Omental fat pad (tissue), 4 donors: Measurements from ENCODE around the gene RGS2. TPM values are rescaled to one million over a fixed set of nuclear protein-coding genes. Genes with fewer than 3 reads are reported as not detected.

ENCODE experiments used
- ATAC-seq: fragments of 150-250 bp; one replicate; pipeline ENCODE4 v1.9.1; 2016; ENCODE audit warnings: mild to moderate bottlenecking, moderate library complexity; ENCODE audit not compliant: low FRiP score
- DNase-seq: peaks from one replicate; pipeline ENCODE4 v3.0.0-alpha.2; 2019; ENCODE audit warnings: low spot score
- total RNA-seq, 4 donors: library from RNA; depleted of rRNA; stranded (reverse); fragments of >200 nt; gene quantifications; one replicate each; pipeline ENCODE4 v1.1.0, GENCODE V29; 2016
- TF ChIP-seq, protein P1 (sequence below), 3 donors: fragments of 450-650 bp; IDR thresholded peaks; one replicate each; pipeline ENCODE4 v1.5.1; 2016 to 2017; ENCODE audit warnings: antibody characterized with exemption in 3 of 3, mild to moderate bottlenecking in 3 of 3, moderate library complexity in 2 of 3

Gene RGS2
- total RNA-seq, 4 donors from 2014 or later = 92.2 to 375 (median 140) TPM

DNA sequence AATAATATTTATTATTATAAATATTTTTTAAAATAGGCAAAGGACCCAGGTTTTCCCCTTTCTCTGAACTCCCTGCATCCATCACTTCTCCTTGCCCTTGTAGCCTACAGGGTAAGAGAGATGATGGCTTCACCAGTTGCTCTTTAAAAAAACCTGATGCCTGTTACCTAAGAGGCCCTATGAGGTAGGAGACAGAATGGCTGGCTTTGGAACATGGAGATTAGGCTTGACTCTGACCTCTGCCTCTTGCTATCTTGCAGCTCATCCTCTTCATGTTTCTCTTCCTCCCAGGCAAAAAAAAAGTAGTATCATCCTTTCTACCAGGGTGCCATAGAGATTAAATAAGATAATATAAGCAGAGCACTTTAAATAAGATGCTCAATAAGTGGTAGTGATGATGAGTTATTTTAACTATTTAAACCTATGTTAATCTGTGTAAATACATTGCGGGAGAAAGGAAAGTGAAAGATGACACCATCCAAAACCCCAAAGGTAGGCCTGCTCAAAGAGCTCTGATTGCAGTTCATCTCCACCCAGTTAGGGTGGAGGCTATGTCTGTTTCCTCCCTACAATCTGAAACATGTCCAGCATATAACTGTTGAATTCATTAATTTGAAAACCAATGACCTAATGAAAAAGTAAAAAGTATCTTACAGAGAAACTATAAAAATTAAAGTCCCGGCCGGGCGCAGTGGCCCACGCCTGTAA lies 51.8 kb downstream of the RGS2 start:
- no peak for DNase-seq
- no peak for ATAC-seq
- TF ChIP-seq, protein P1, sequence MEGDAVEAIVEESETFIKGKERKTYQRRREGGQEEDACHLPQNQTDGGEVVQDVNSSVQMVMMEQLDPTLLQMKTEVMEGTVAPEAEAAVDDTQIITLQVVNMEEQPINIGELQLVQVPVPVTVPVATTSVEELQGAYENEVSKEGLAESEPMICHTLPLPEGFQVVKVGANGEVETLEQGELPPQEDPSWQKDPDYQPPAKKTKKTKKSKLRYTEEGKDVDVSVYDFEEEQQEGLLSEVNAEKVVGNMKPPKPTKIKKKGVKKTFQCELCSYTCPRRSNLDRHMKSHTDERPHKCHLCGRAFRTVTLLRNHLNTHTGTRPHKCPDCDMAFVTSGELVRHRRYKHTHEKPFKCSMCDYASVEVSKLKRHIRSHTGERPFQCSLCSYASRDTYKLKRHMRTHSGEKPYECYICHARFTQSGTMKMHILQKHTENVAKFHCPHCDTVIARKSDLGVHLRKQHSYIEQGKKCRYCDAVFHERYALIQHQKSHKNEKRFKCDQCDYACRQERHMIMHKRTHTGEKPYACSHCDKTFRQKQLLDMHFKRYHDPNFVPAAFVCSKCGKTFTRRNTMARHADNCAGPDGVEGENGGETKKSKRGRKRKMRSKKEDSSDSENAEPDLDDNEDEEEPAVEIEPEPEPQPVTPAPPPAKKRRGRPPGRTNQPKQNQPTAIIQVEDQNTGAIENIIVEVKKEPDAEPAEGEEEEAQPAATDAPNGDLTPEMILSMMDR (IDR thresholded peaks at IDR 0.05) = no peak

DNA sequence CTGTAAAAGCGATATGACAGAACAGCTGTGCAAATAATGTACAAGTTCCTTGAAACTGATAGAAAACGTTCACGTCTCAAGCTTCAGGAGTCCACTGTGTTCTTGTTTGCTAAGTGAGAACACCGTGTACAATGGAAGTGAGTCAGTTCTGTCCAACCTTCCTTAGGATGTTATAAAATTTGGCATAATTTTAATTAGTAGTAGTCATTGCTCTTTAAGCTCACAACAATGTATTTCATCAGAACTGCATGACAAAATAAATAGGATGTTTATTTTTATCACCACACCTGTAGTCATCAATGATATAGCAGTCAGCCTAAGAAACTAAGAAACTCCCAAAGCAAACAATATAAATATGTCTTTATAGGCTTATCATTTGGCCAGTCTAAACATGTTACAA lies 53.0 kb downstream of the RGS2 start:
- ATAC-seq (no peak), DNase-seq (no peak)

More for the DNA sequence above, 53.0 kb downstream of the RGS2 start:
- TF ChIP-seq, protein P1 (IDR thresholded peaks at IDR 0.05) = no peak

Other genes starting within 250 kb of the RGS2 start
- gene RGS1, start 233.3 kb upstream of the RGS2 start, total RNA-seq = 10 to 100 TPM; 28.4 to 63.6 (median 47.1) TPM
- under 1 TPM in 3 of 4 donors, not detected in 1; 0.60 to 0.65 (median 0.63) TPM for gene RGS13, start 172.9 kb upstream of the RGS2 start, total RNA-seq